Right lobe of liver (tissue), 4 donors: ENCODE measurements around the gene B9D1.

Source experiments
- CTCF ChIP-seq, 4 donors: fragments of 200-600 bp in 3 of 4; fragments of 450-650 bp in 1 of 4; IDR thresholded peaks; one replicate each; pipeline versions ENCODE4 v1.5.1 to v1.8.0; 2016 to 2022; ENCODE audit warnings: antibody characterized with exemption in 4 of 4, mild to moderate bottlenecking in 2 of 4
- POLR2A ChIP-seq: fragments of 450-650 bp; IDR thresholded peaks from one replicate; pipeline ENCODE4 v1.6.1; 2017; ENCODE audit warnings: antibody characterized with exemption, mild to moderate bottlenecking
- donor health status: DM: no; HTN: no; CAD: no.
- donor health status: DM: no; HTN: no; CAD: no.
- donor health status: DM: no; HTN: yes; CAD: no.

- TF ChIP-seq POLR2A, result no peak
- TF ChIP-seq CTCF (IDR thresholded peaks at IDR 0.05), result no peak
Measured at GRCh38 chr17:19305256-19305655, 57.3 kb downstream of the B9D1 start.
